ENCODE results near the gene SYCP3.

SYCP3 gene

GRCh38 chr12:101727098-101727497 is 12.2 kb downstream of the SYCP3 start:
- TF ChIP-seq ZBTB7A (IDR thresholded peaks at IDR 0.05; ENCODE audit: low read depth) (no peak), TAF1 (IDR thresholded peaks at IDR 0.05; ENCODE audit: low read depth) (no peak), USF1 (IDR thresholded peaks at IDR 0.05) (no peak)

- TF ChIP-seq TCF12 (IDR thresholded peaks at IDR 0.05; ENCODE audit: low read depth): no peak
- TF ChIP-seq CEBPB (IDR thresholded peaks at IDR 0.05): no peak
- TF ChIP-seq EP300 (IDR thresholded peaks at IDR 0.05; ENCODE audit: borderline replicate concordance): no peak
- no peak for TF ChIP-seq YY1 (IDR thresholded peaks at IDR 0.05; ENCODE audit: low read depth)
- TF ChIP-seq NFIC (IDR thresholded peaks at IDR 0.05): no peak
- no peak for TF ChIP-seq TAF1 (IDR thresholded peaks at IDR 0.05; ENCODE audit: low read depth)
- no peak for TF ChIP-seq ZBTB7A (IDR thresholded peaks at IDR 0.05; ENCODE audit: low read depth)
- no peak for TF ChIP-seq FOXM1 (IDR thresholded peaks at IDR 0.05; ENCODE audit: borderline replicate concordance, low read depth)
- TF ChIP-seq TEAD4 (IDR thresholded peaks at IDR 0.05): no peak
- no peak for TF ChIP-seq USF1 (IDR thresholded peaks at IDR 0.05)
- TF ChIP-seq MAX (IDR thresholded peaks at IDR 0.05): no peak
- no peak for TF ChIP-seq REST (IDR thresholded peaks at IDR 0.05; ENCODE audit: low read depth)
- TF ChIP-seq EGR1 (IDR thresholded peaks at IDR 0.05): no peak
- no peak for TF ChIP-seq RAD21 (IDR thresholded peaks at IDR 0.05; ENCODE audit: low read depth)
- no peak for TF ChIP-seq CREB1 (IDR thresholded peaks at IDR 0.05; ENCODE audit: low read depth)
Observed at GRCh38 chr12:101722392-101722791, 16.9 kb downstream of the SYCP3 start.

GRCh38 chr12:101720118-101720517 is 19.1 kb downstream of the SYCP3 start:
- TF ChIP-seq YY1 (IDR thresholded peaks at IDR 0.05; ENCODE audit: low read depth) (no peak), TCF12 (IDR thresholded peaks at IDR 0.05; ENCODE audit: low read depth) (no peak), MAX (IDR thresholded peaks at IDR 0.05) (no peak), USF1 (IDR thresholded peaks at IDR 0.05) (no peak), CEBPB (IDR thresholded peaks at IDR 0.05) (no peak), ZBTB7A (IDR thresholded peaks at IDR 0.05; ENCODE audit: low read depth) (no peak), TAF1 (IDR thresholded peaks at IDR 0.05; ENCODE audit: low read depth) (no peak), EP300 (IDR thresholded peaks at IDR 0.05; ENCODE audit: borderline replicate concordance) (no peak), EGR1 (IDR thresholded peaks at IDR 0.05) (no peak), REST (IDR thresholded peaks at IDR 0.05; ENCODE audit: low read depth) (no peak), NFIC (IDR thresholded peaks at IDR 0.05) (no peak), FOXM1 (IDR thresholded peaks at IDR 0.05; ENCODE audit: borderline replicate concordance, low read depth) (no peak), TEAD4 (IDR thresholded peaks at IDR 0.05) (no peak), CREB1 (IDR thresholded peaks at IDR 0.05; ENCODE audit: low read depth) (no peak), RAD21 (IDR thresholded peaks at IDR 0.05; ENCODE audit: low read depth) (no peak)

- TF ChIP-seq USF1 (IDR thresholded peaks at IDR 0.05): no peak
- no peak for TF ChIP-seq RAD21 (IDR thresholded peaks at IDR 0.05; ENCODE audit: low read depth)
- TF ChIP-seq CEBPB (IDR thresholded peaks at IDR 0.05): no peak
- TF ChIP-seq EP300 (IDR thresholded peaks at IDR 0.05; ENCODE audit: borderline replicate concordance): no peak
- no peak for TF ChIP-seq YY1 (IDR thresholded peaks at IDR 0.05; ENCODE audit: low read depth)
- TF ChIP-seq MAX (IDR thresholded peaks at IDR 0.05): no peak
- TF ChIP-seq TCF12 (IDR thresholded peaks at IDR 0.05; ENCODE audit: low read depth): no peak
- no peak for TF ChIP-seq EGR1 (IDR thresholded peaks at IDR 0.05)
- no peak for TF ChIP-seq REST (IDR thresholded peaks at IDR 0.05; ENCODE audit: low read depth)
- TF ChIP-seq TAF1 (IDR thresholded peaks at IDR 0.05; ENCODE audit: low read depth): no peak
- TF ChIP-seq FOXM1 (IDR thresholded peaks at IDR 0.05; ENCODE audit: borderline replicate concordance, low read depth): no peak
- no peak for TF ChIP-seq TEAD4 (IDR thresholded peaks at IDR 0.05)
- TF ChIP-seq ZBTB7A (IDR thresholded peaks at IDR 0.05; ENCODE audit: low read depth): no peak
- no peak for TF ChIP-seq NFIC (IDR thresholded peaks at IDR 0.05)
Observed at GRCh38 chr12:101719566-101719965, 19.7 kb downstream of the SYCP3 start.

Data from Ishikawa (cell line).